ENCODE data around the gene SVOP.
"Not testable (repeated sequence)": the region's sequence is repeated elsewhere in the genome, so short reads cannot be mapped to it uniquely, and the experiment has no call there.

DNA sequence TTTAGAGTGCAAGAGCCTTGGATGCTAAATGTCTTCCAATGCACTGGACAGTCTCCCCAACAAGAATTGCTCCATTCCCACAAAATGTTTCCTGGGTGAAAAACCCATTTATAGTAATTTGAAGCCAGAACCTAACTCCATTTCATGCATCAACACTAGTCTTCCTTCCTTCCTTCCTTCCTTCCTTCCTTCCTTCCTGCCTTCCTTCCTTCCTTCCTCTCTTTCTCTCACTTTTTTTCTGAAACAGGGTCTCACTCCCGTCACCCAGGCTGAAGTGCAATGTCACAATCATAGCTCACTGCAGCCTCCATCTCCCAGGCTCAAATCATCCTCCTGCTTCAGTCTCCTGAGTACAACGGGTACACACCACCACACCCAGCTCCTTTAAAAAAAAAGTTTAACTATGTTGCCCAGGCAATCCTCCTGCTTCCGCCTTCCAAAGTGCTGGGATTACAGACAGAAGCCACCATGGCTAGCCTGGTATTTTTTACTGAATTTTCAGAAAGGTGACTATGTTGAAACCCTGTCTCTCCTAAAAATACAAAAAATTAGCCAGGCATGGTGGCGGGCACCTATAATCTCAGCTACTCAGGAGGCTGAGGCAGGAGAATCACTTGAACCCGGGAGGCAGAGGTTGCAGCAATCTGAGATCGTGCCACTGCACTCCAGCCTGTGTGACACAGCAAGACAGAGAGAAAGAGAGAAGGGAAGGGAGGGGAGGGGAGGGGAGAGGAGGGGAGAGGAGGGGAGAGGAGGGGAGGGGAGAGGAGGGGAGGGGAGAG is 161.5 kb downstream of the SVOP start:
- TF ChIP-seq, protein P1, sequence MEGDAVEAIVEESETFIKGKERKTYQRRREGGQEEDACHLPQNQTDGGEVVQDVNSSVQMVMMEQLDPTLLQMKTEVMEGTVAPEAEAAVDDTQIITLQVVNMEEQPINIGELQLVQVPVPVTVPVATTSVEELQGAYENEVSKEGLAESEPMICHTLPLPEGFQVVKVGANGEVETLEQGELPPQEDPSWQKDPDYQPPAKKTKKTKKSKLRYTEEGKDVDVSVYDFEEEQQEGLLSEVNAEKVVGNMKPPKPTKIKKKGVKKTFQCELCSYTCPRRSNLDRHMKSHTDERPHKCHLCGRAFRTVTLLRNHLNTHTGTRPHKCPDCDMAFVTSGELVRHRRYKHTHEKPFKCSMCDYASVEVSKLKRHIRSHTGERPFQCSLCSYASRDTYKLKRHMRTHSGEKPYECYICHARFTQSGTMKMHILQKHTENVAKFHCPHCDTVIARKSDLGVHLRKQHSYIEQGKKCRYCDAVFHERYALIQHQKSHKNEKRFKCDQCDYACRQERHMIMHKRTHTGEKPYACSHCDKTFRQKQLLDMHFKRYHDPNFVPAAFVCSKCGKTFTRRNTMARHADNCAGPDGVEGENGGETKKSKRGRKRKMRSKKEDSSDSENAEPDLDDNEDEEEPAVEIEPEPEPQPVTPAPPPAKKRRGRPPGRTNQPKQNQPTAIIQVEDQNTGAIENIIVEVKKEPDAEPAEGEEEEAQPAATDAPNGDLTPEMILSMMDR (IDR thresholded peaks at IDR 0.05; ENCODE audit: low read depth, low read length, poor library complexity, severe bottlenecking), result not testable (repeated sequence)
- not testable (repeated sequence) for TF ChIP-seq EZH2phosphoT487 (IDR thresholded peaks at IDR 0.05; ENCODE audit: borderline replicate concordance, low read length)

Data from DOHH2 (cell line).